Astrocyte (in vitro differentiated cells and primary cell): ENCODE measurements around the gene FHIT. TPM values are rescaled to one million over a fixed set of nuclear protein-coding genes. Genes with fewer than 3 reads are reported as not detected.

Experiments
- DNase-seq: peaks from one replicate; pipeline ENCODE4 v3.0.0-alpha.2; 2010; ENCODE audit warnings: low read depth
- FAIRE-seq: peaks from 2 replicates; lab custom pipeline; 2011; peaks lifted over from hg19 to GRCh38; lab: Jason Lieb, UNC
- H2AFZ ChIP-seq: 2 replicates; pipeline ENCODE4 v1.6.0; 2012; ENCODE audit warnings: low read depth, low read length, inconsistent platforms
- H3K27ac ChIP-seq: 2 replicates; pipeline ENCODE4 v1.5.1; 2011; ENCODE audit warnings: low read depth, low read length, inconsistent platforms
- H3K27me3 ChIP-seq: 2 replicates; pipeline ENCODE4 v1.6.0; 2011; ENCODE audit warnings: low read length, inconsistent platforms; ENCODE audit not compliant: insufficient read depth
- H3K36me3 ChIP-seq: 2 replicates; pipeline ENCODE4 v1.5.1; 2011; ENCODE audit warnings: low read length, inconsistent platforms; ENCODE audit not compliant: insufficient read depth
- H3K4me1 ChIP-seq: 2 replicates; pipeline ENCODE4 v1.5.1; 2011; ENCODE audit warnings: low read length, inconsistent platforms; ENCODE audit not compliant: insufficient read depth
- H3K4me2 ChIP-seq: 2 replicates; pipeline ENCODE4 v1.6.0; 2012; ENCODE audit warnings: low read length, inconsistent platforms
- H3K4me3 ChIP-seq: 2 replicates; pipeline ENCODE4 v1.5.1; 2011; ENCODE audit warnings: low read depth, mild to moderate bottlenecking, low read length, inconsistent platforms; ENCODE audit not compliant: insufficient read depth
- H3K79me2 ChIP-seq: 2 replicates; pipeline ENCODE4 v1.6.0; 2012; ENCODE audit warnings: mild to moderate bottlenecking, low read length, inconsistent platforms; ENCODE audit not compliant: insufficient read depth
- H3K9ac ChIP-seq: 2 replicates; pipeline ENCODE4 v1.6.0; 2012; ENCODE audit warnings: mild to moderate bottlenecking, low read length, inconsistent platforms
- H3K9me3 ChIP-seq: 2 replicates; pipeline ENCODE4 v1.5.1; 2012; ENCODE audit warnings: low read depth, mild to moderate bottlenecking, low read length, inconsistent platforms; ENCODE audit not compliant: insufficient read depth
- H4K20me1 ChIP-seq: 2 replicates; pipeline ENCODE4 v1.6.0; 2012; ENCODE audit warnings: low read length, inconsistent platforms; ENCODE audit not compliant: insufficient read depth
- H3K27ac Mint-ChIP-seq: one replicate; pipeline ENCODE4 v1.8.0; 2021; ENCODE audit warnings: mild to moderate bottlenecking, mixed read lengths; ENCODE audit not compliant: unreplicated experiment
- H3K27me3 Mint-ChIP-seq: one replicate; pipeline ENCODE4 v1.8.0; 2021; ENCODE audit warnings: low read depth, mixed read lengths; ENCODE audit not compliant: unreplicated experiment
- H3K36me3 Mint-ChIP-seq: one replicate; pipeline ENCODE4 v1.8.0; 2021; ENCODE audit warnings: low read depth, mixed read lengths; ENCODE audit not compliant: unreplicated experiment
- H3K4me1 Mint-ChIP-seq: one replicate; pipeline ENCODE4 v1.8.0; 2021; ENCODE audit warnings: low read depth, mixed read lengths; ENCODE audit not compliant: unreplicated experiment
- H3K4me3 Mint-ChIP-seq: one replicate; pipeline ENCODE4 v1.8.0; 2021; ENCODE audit warnings: mild to moderate bottlenecking, moderate library complexity, mixed read lengths; ENCODE audit not compliant: unreplicated experiment
- H3K9me3 Mint-ChIP-seq: one replicate; pipeline ENCODE4 v1.8.0; 2021; ENCODE audit warnings: mild to moderate bottlenecking, mixed read lengths; ENCODE audit not compliant: unreplicated experiment
- CTCF ChIP-seq: IDR thresholded peaks from 2 replicates; pipeline ENCODE4 v1.5.1; 2011; ENCODE audit warnings: low read depth, mild to moderate bottlenecking, inconsistent platforms, low read length, moderate library complexity; ENCODE audit not compliant: insufficient read depth
- EZH2 ChIP-seq: IDR thresholded peaks from 2 replicates; pipeline ENCODE4 v1.6.1; 2012; ENCODE audit warnings: mild to moderate bottlenecking, low read length, inconsistent platforms; ENCODE audit not compliant: insufficient read depth
- total RNA-seq: library from RNA; stranded (reverse); gene quantifications from 2 replicates; pipeline ENCODE4 v1.2.1, GENCODE V29; 2021

Gene FHIT
- total RNA-seq, 1 donor from 2014 or later, result 6.7 TPM

GRCh38 chr3:60509471-60509870 lies 741.8 kb downstream of the FHIT start:
- no peak overlapping the region for H3K4me2 ChIP-seq
- H3K4me1 ChIP-seq, result no peaks in the 10 kb centered on the region
- H3K9me3 ChIP-seq, result no peaks in the 10 kb centered on the region
- H3K36me3 ChIP-seq, result no peaks in the 10 kb centered on the region
- no peaks in the 10 kb centered on the region for H3K79me2 ChIP-seq
- no peak overlapping the region for H3K4me3 Mint-ChIP-seq
- H3K9ac ChIP-seq, result no peak overlapping the region
- H3K27me3 ChIP-seq, result no peaks in the 10 kb centered on the region
- no peak overlapping the region for H2AFZ ChIP-seq
- H3K27ac ChIP-seq, result no peak overlapping the region
- H4K20me1 ChIP-seq, result no peaks in the 10 kb centered on the region
- H3K36me3 Mint-ChIP-seq, result no peaks in the 10 kb centered on the region
- H3K4me1 Mint-ChIP-seq, result no peaks in the 10 kb centered on the region
- no peak overlapping the region for H3K27ac Mint-ChIP-seq
- H3K4me3 ChIP-seq, result no peak overlapping the region
- H3K9me3 Mint-ChIP-seq, result peaks cover 3% of the 10 kb centered on the region
- no peaks in the 10 kb centered on the region for H3K27me3 Mint-ChIP-seq
- DNase-seq (no peak), FAIRE-seq (no peak)
- no peak for TF ChIP-seq CTCF
- no peak for TF ChIP-seq EZH2

GRCh38 chr3:60504827-60505457 lies 746.3 kb downstream of the FHIT start:
- Histone ChIP-seq H4K20me1 (no peaks in the 10 kb centered on the region), H3K9ac (no peak overlapping the region), H3K27me3 (no peaks in the 10 kb centered on the region), H2AFZ (no peak overlapping the region), H3K79me2 (no peaks in the 10 kb centered on the region), H3K4me2 (no peak overlapping the region), H3K27ac (no peak overlapping the region), H3K4me3 (no peak overlapping the region), H3K9me3 (no peaks in the 10 kb centered on the region), H3K4me1 (no peaks in the 10 kb centered on the region), H3K36me3 (no peaks in the 10 kb centered on the region)
- TF ChIP-seq EZH2 (no peak), CTCF (no peak)
- DNase-seq, result no peak
- no peak for FAIRE-seq
- H3K4me1 Mint-ChIP-seq, result no peaks in the 10 kb centered on the region
- H3K27ac Mint-ChIP-seq, result no peak overlapping the region
- H3K27me3 Mint-ChIP-seq, result no peaks in the 10 kb centered on the region
- no peak overlapping the region for H3K4me3 Mint-ChIP-seq
- H3K36me3 Mint-ChIP-seq, result no peaks in the 10 kb centered on the region
- H3K9me3 Mint-ChIP-seq, result peaks cover 2% of the 10 kb centered on the region

GRCh38 chr3:60501314-60501713 lies 749.9 kb downstream of the FHIT start:
- Mint-ChIP-seq H3K9me3 (no peaks in the 10 kb centered on the region), H3K27me3 (no peaks in the 10 kb centered on the region), H3K36me3 (no peaks in the 10 kb centered on the region), H3K27ac (no peak overlapping the region), H3K4me3 (no peak overlapping the region), H3K4me1 (no peaks in the 10 kb centered on the region)
- Histone ChIP-seq H3K4me3 (no peak overlapping the region), H3K27me3 (no peaks in the 10 kb centered on the region), H4K20me1 (no peaks in the 10 kb centered on the region), H3K36me3 (no peaks in the 10 kb centered on the region), H3K9ac (no peak overlapping the region), H3K9me3 (no peaks in the 10 kb centered on the region), H3K27ac (no peak overlapping the region), H3K79me2 (no peaks in the 10 kb centered on the region), H2AFZ (no peak overlapping the region), H3K4me2 (no peak overlapping the region), H3K4me1 (no peaks in the 10 kb centered on the region)
- no peak for DNase-seq
- TF ChIP-seq EZH2, result no peak
- no peak for TF ChIP-seq CTCF
- FAIRE-seq, result no peak
